Activated CD8-positive, alpha-beta memory T cell treated with anti-CD3 and anti-CD28 coated beads, Interleukin-2, amount 10 ng/mL, durations not matched to agents 7 days and 5 days (primary cell): ENCODE data around the gene TF. TPM values are rescaled to one million over a fixed set of nuclear protein-coding genes. Genes with fewer than 3 reads are reported as not detected.

Source experiments
- ATAC-seq: fragments of 150-1000 bp; cut with Tn5 transposase; one replicate; pipeline ENCODE4 v1.10.0; 2021; ENCODE audit warnings: moderate library complexity
- CTCF ChIA-PET: fragments of 350-600 bp; sonication (Branson Sonifier 250); formaldehyde crosslinking; loops from one replicate; lab custom pipeline; 2021; ENCODE audit warnings: antibody characterized with exemption; lab: Charles Lee
- DNase-seq: peaks from one replicate; pipeline ENCODE4 v3.0.0-alpha.2; 2020
- H3K27ac Mint-ChIP-seq: one replicate; pipeline ENCODE4 v1.8.0; 2021; ENCODE audit warnings: mild to moderate bottlenecking, mixed read lengths
- H3K27me3 Mint-ChIP-seq: one replicate; pipeline ENCODE4 v1.8.0; 2021; ENCODE audit warnings: mixed read lengths
- H3K36me3 Mint-ChIP-seq: one replicate; pipeline ENCODE4 v1.8.0; 2021; ENCODE audit warnings: mild to moderate bottlenecking, mixed read lengths
- H3K4me1 Mint-ChIP-seq: one replicate; pipeline ENCODE4 v1.8.0; 2021; ENCODE audit warnings: mixed read lengths
- H3K4me3 Mint-ChIP-seq: one replicate; pipeline ENCODE4 v1.8.0; 2021; ENCODE audit warnings: mild to moderate bottlenecking, moderate library complexity, mixed read lengths
- H3K9me3 Mint-ChIP-seq: one replicate; pipeline ENCODE4 v1.8.0; 2022; ENCODE audit warnings: low read depth, mixed read lengths
- total RNA-seq, 2 experiments: library from RNA; stranded (reverse); gene quantifications; one replicate each; pipeline ENCODE4 v1.2.3, GENCODE V29; 2021

The TF gene
- total RNA-seq, 2 experiments from 2014 or later = 0.16 to 0.91 TPM

- H3K27ac Mint-ChIP-seq = no peak overlapping the region
- no peaks in the 10 kb centered on the region for H3K9me3 Mint-ChIP-seq
- H3K27me3 Mint-ChIP-seq = peaks cover 8% of the 10 kb centered on the region
- no peaks in the 10 kb centered on the region for H3K36me3 Mint-ChIP-seq
- no peak for ATAC-seq
- peaks cover 10% of the 10 kb centered on the region for H3K4me1 Mint-ChIP-seq
- CTCF ChIA-PET = no interaction called here
- no peak for DNase-seq
- H3K4me3 Mint-ChIP-seq = no peak overlapping the region
These were observed 7.0 kb downstream of the TF start for GRCh38 chr3:133753107-133753778.

GRCh38 chr3:133753779-133754164, 7.6 kb downstream of the TF start:
- H3K27me3 Mint-ChIP-seq = peaks cover 5% of the 10 kb centered on the region
- peaks cover 13% of the 10 kb centered on the region for H3K4me1 Mint-ChIP-seq
- DNase-seq (no peak), ATAC-seq (no peak)
- no peak overlapping the region for H3K4me3 Mint-ChIP-seq
- no peaks in the 10 kb centered on the region for H3K36me3 Mint-ChIP-seq
- no peaks in the 10 kb centered on the region for H3K9me3 Mint-ChIP-seq
- H3K27ac Mint-ChIP-seq = no peak overlapping the region
- CTCF ChIA-PET = no interaction called here

DNA sequence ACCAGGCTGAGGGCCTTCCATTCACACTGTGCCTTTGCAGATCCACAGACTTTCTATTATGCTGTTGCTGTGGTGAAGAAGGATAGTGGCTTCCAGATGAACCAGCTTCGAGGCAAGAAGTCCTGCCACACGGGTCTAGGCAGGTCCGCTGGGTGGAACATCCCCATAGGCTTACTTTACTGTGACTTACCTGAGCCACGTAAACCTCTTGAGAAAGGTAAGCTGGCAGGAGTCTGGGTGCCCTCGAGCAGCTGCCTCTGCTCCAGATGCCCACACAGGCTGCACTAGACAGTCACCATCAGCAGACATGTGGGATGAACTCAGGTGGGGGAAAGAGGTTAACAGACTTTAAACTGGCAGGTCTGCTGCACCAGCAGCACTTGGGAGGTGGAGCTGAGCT, 8.3 kb downstream of the TF start:
- CTCF ChIA-PET = no interaction called here
- Mint-ChIP-seq H3K27me3 (peaks cover 2% of the 10 kb centered on the region), H3K27ac (no peak overlapping the region), H3K36me3 (no peaks in the 10 kb centered on the region), H3K4me3 (no peak overlapping the region), H3K4me1 (peaks cover 13% of the 10 kb centered on the region), H3K9me3 (no peaks in the 10 kb centered on the region)
- ATAC-seq (no peak), DNase-seq (no peak)

- ATAC-seq (no peak), DNase-seq (no peak)
- peaks cover 13% of the 10 kb centered on the region for H3K4me1 Mint-ChIP-seq
- no peaks in the 10 kb centered on the region for H3K27me3 Mint-ChIP-seq
- CTCF ChIA-PET = no interaction called here
- H3K36me3 Mint-ChIP-seq = no peaks in the 10 kb centered on the region
- H3K4me3 Mint-ChIP-seq = no peak overlapping the region
- H3K27ac Mint-ChIP-seq = no peak overlapping the region
- H3K9me3 Mint-ChIP-seq = no peaks in the 10 kb centered on the region
These were observed 9.0 kb downstream of the TF start for GRCh38 chr3:133754973-133755828.

GRCh38 chr3:133756716-133757694, 10.8 kb downstream of the TF start:
- Mint-ChIP-seq H3K27me3 (peaks cover 9% of the 10 kb centered on the region), H3K9me3 (no peaks in the 10 kb centered on the region), H3K4me1 (peaks cover 13% of the 10 kb centered on the region), H3K36me3 (no peaks in the 10 kb centered on the region), H3K4me3 (no peak overlapping the region), H3K27ac (no peak overlapping the region)
- no peak for ATAC-seq
- DNase-seq = no peak
- CTCF ChIA-PET = no interaction called here

- Mint-ChIP-seq H3K4me3 (no peak overlapping the region), H3K9me3 (no peaks in the 10 kb centered on the region), H3K4me1 (peaks cover 13% of the 10 kb centered on the region), H3K27me3 (peaks cover 12% of the 10 kb centered on the region), H3K27ac (no peak overlapping the region), H3K36me3 (no peaks in the 10 kb centered on the region)
- CTCF ChIA-PET = no interaction called here
- peak; percentile 61 for ATAC-seq
- DNase-seq = no peak
These were observed 11.7 kb downstream of the TF start for GRCh38 chr3:133757701-133758567.

DNA sequence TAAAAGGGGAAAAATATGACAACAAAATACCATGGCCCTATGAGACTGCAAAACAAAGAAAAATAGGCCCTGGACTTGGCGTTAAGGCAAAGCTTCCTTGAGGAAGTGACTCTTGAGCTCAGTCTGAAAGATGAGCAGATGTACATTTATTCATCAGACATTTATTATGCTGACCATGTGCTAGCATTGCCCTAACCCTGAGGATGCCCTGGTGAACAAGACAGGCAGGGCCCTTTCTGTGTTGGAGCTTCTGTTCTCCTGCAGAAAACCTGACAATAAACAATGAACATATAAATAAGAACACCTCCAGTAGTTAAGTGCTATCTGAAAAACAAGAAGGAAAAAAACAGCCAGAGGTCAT, 12.4 kb downstream of the TF start:
- no peak for ATAC-seq
- no peak overlapping the region for H3K27ac Mint-ChIP-seq
- CTCF ChIA-PET = no interaction called here

DNA sequence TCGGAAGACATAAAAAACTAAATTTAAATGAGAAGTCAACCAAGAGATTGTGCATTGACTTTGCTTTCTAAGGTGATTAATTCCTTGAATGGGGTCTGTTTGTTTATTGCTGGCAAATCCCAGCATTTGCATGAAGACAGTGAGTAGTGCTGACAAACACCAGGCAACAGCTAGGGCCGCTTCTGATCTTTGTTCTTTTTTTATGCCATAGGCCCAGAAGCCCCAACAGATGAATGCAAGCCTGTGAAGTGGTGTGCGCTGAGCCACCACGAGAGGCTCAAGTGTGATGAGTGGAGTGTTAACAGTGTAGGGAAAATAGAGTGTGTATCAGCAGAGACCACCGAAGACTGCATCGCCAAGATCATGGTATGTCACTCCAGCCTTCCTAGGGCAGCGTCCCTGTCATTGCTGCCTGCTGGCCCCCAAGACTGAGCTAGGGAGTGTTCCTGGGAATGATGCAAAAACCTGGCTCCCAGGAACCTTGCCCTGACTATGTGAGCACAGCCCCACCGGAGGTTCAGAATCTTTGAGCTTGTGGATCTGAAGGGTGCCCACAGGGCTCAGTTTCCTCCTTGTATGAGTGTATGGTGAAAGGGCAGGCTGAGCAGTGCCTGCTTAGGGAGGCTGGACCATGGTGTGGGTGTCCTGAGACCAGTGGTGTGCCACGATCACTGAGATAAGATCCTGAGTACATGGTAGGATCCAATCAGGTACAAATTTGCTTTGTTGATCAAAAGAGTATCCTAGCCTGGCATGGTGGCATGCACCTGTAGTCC, 13.0 kb downstream of the TF start:
- DNase-seq (no peak), ATAC-seq (no peak)
- CTCF ChIA-PET = no interaction called here
- peaks cover 17% of the 10 kb centered on the region for H3K27me3 Mint-ChIP-seq
- H3K27ac Mint-ChIP-seq = no peak overlapping the region
- H3K36me3 Mint-ChIP-seq = no peaks in the 10 kb centered on the region
- peaks cover 13% of the 10 kb centered on the region for H3K4me1 Mint-ChIP-seq
- no peaks in the 10 kb centered on the region for H3K9me3 Mint-ChIP-seq
- no peak overlapping the region for H3K4me3 Mint-ChIP-seq

More for the DNA sequence above, 12.4 kb downstream of the TF start:
- Mint-ChIP-seq H3K4me3 (no peak overlapping the region), H3K4me1 (peaks cover 13% of the 10 kb centered on the region), H3K9me3 (no peaks in the 10 kb centered on the region), H3K27me3 (peaks cover 12% of the 10 kb centered on the region), H3K36me3 (no peaks in the 10 kb centered on the region)
- DNase-seq = no peak

GRCh38 chr3:133759740-133760305, 13.6 kb downstream of the TF start:
- no peak overlapping the region for H3K27ac Mint-ChIP-seq
- H3K4me3 Mint-ChIP-seq = no peak overlapping the region
- DNase-seq (no peak), ATAC-seq (no peak)
- CTCF ChIA-PET = no interaction called here
- H3K36me3 Mint-ChIP-seq = no peaks in the 10 kb centered on the region
- H3K9me3 Mint-ChIP-seq = no peaks in the 10 kb centered on the region
- H3K27me3 Mint-ChIP-seq = peaks cover 17% of the 10 kb centered on the region
- H3K4me1 Mint-ChIP-seq = peaks cover 13% of the 10 kb centered on the region

DNA sequence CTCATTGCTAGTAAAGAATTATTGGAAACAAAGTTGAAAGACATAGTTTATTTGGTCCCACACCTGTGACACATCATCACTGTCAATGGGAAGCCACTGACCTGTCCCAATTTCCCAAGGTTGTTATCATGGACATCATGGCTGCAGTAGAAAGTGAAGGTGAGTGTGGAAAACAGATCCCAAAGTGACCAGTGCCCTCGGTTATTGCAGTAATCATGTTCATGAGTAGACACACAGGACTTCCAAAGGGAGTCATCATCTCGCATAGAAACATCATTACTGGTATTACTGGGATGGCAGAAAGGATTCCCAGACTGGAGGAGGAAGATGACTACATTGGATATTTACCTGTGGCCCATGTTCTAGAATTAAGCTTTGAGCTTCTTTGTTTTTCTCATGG, 14.7 kb downstream of the TF start:
- ATAC-seq (no peak), DNase-seq (no peak)
- H3K9me3 Mint-ChIP-seq = no peaks in the 10 kb centered on the region
- no peak overlapping the region for H3K4me3 Mint-ChIP-seq
- H3K27ac Mint-ChIP-seq = no peak overlapping the region
- H3K36me3 Mint-ChIP-seq = no peaks in the 10 kb centered on the region
- CTCF ChIA-PET = no interaction called here
- peaks cover 17% of the 10 kb centered on the region for H3K27me3 Mint-ChIP-seq
- peaks cover 13% of the 10 kb centered on the region for H3K4me1 Mint-ChIP-seq

DNA sequence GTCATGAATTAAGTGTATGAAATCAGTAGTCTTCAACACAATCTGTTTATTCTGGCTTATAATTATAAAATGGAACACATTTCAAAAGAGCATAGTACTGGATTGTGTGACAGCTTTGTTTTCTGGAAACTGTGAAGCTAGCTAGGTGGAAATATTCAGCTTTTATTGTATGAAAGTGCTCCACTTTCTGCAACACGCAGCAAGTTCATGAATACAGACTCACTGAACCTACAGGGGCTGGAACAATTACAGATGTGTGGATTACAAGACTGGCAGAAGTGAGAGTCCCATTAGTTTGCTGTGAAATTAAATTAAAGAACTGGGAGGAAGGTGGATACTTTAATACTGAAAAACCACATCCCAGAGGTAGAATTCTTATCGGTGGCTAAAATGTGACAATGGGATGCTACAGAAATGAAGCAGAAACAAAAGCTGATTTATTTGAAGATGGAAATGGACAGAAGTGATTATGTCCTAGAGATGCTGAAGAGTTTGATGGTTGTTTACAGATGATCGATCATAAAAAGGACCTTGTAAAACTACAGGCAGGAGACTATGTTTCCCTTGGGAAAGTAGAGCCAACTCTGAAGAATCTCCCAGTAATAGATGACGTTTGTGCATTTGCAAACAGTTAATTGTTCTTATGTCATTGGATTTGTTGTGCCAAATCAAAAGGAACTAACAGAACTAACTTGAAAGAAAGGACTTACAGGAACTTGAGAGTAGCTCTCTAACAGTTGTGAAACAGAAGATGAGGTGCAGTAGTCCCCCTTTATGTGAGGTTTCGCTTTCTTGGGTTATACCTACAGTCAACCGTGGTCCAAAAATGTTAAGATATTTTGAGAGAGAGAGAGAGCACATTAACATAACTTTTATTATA, 15.7 kb downstream of the TF start:
- Mint-ChIP-seq H3K36me3 (no peaks in the 10 kb centered on the region), H3K9me3 (no peaks in the 10 kb centered on the region)
- CTCF ChIA-PET = interaction anchor here (0.8 kb wide), 1 partner anchor 338 kb away, joined by 3 read pairs; no protein-coding TSS in a partner anchor

More for the DNA sequence above, 15.7 kb downstream of the TF start:
- ATAC-seq (no peak), DNase-seq (no peak)
- H3K27me3 Mint-ChIP-seq = peaks cover 17% of the 10 kb centered on the region
- no peak overlapping the region for H3K4me3 Mint-ChIP-seq
- no peak overlapping the region for H3K27ac Mint-ChIP-seq
- H3K4me1 Mint-ChIP-seq = peaks cover 13% of the 10 kb centered on the region
